Vagina (tissue), 2 donors: ENCODE measurements around the gene VPS13C.

Experiments used
- CTCF ChIP-seq, 3 experiments: fragments of 450-650 bp in 2 of 3; fragments of 200-600 bp in 1 of 3; sonication (generic) in 1 of 3; IDR thresholded peaks; one replicate each; pipeline ENCODE4 v1.5.1; 2017 to 2019; ENCODE audit warnings: antibody characterized with exemption in 3 of 3, mild to moderate bottlenecking in 2 of 3, moderate library complexity in 2 of 3
- POLR2A ChIP-seq, 2 donors: fragments of 450-650 bp; IDR thresholded peaks; one replicate each; pipeline ENCODE4 v1.6.1; 2017; ENCODE audit warnings: antibody characterized with exemption in 2 of 2, mild to moderate bottlenecking in 2 of 2, moderate library complexity in 2 of 2

- TF ChIP-seq CTCF (IDR thresholded peaks at IDR 0.05) (no peak), POLR2A (IDR thresholded peaks at IDR 0.05) (no peak)
Measured at GRCh38 chr15:61907753-61908086, 152.5 kb downstream of the VPS13C start.
